Measurements from ENCODE around the gene VTI1A.

Gene VTI1A

DNA sequence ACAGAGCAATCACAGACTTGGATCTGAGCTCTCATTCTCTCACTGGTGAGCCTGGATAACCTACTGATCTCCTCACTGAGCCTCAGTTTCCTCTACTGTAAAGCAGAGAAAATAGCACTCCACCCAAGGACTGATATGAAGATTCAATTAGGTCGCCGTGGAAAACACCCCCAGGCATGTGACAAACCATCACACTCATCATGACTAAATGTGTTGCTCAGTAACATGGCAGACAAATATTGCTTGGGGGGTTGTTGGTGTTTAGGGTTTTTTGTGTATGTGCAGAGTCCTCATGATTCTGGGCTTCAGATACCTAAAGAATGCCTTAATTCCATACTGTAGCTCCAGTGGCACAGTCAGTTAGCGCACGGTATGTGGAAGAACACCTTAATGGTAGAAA, 380.9 kb downstream of the VTI1A start:
- no peak overlapping the region for H3K4me3 ChIP-seq (ENCODE audit: low read depth, low read length)
- no peaks in the 10 kb centered on the region for H3K9me3 ChIP-seq (ENCODE audit: control insufficient read depth, insufficient read depth, low read depth, low read length)
- no peak for TF ChIP-seq ZNF692 (tag by site-specific recombination; IDR thresholded peaks at IDR 0.05)
- no peak for TF ChIP-seq ZNF175 (tag by site-specific recombination; IDR thresholded peaks at IDR 0.05)
- TF ChIP-seq ZNF341 (tag by site-specific recombination; IDR thresholded peaks at IDR 0.05; ENCODE audit: low read depth) = no peak
- TF ChIP-seq ZSCAN4 (tag by site-specific recombination; IDR thresholded peaks at IDR 0.05) = no peak
- TF ChIP-seq FEZF1 (tag by site-specific recombination; IDR thresholded peaks at IDR 0.05) = no peak
- TF ChIP-seq ZNF600 (tag by site-specific recombination; IDR thresholded peaks at IDR 0.05) = no peak
- no peak for TF ChIP-seq ZNF521 (tag by site-specific recombination; IDR thresholded peaks at IDR 0.05)
- TF ChIP-seq MZF1 (tag by site-specific recombination; IDR thresholded peaks at IDR 0.05; ENCODE audit: borderline replicate concordance) = no peak
- TF ChIP-seq ZNF48 (tag by site-specific recombination; IDR thresholded peaks at IDR 0.05) = no peak
- TF ChIP-seq ZNF488 (tag by site-specific recombination; IDR thresholded peaks at IDR 0.05) = no peak
- no peak for TF ChIP-seq ZNF707 (tag by site-specific recombination; IDR thresholded peaks at IDR 0.05)
- no peak for TF ChIP-seq GLI2 (tag by site-specific recombination; IDR thresholded peaks at IDR 0.05; ENCODE audit: borderline replicate concordance, low read depth)
- TF ChIP-seq ZNF26 (tag by site-specific recombination; IDR thresholded peaks at IDR 0.05) = no peak
- TF ChIP-seq ZNF701 (tag by site-specific recombination; IDR thresholded peaks at IDR 0.05) = no peak
- no peak for TF ChIP-seq ZNF610 (tag by site-specific recombination; IDR thresholded peaks at IDR 0.05; ENCODE audit: borderline replicate concordance)
- TF ChIP-seq GLI4 (tag by site-specific recombination; IDR thresholded peaks at IDR 0.05) = no peak
- TF ChIP-seq TCF7L2 (IDR thresholded peaks at IDR 0.05; ENCODE audit: borderline replicate concordance, low read depth, low read length) = no peak
- POLR2A ChIA-PET = no interaction called here
- CTCF ChIA-PET = no interaction called here
- no peaks in the 10 kb centered on the region for H3K4me1 ChIP-seq (ENCODE audit: control insufficient read depth, insufficient read depth, low read length)
- no peaks in the 10 kb centered on the region for H3K36me3 ChIP-seq (ENCODE audit: control insufficient read depth in 2 of 2, insufficient read depth in 1 of 2, low read length in 2 of 2)
- no peak overlapping the region for H3K27ac ChIP-seq (ENCODE audit: extremely low read depth, low read depth, low read length)

- no peak overlapping the region for H3K4me3 ChIP-seq (ENCODE audit: low read depth, low read length)
- H3K27ac ChIP-seq (ENCODE audit: extremely low read depth, low read depth, low read length) = no peak overlapping the region
- POLR2A ChIA-PET = interaction anchor here (0.7 kb wide), 1 partner anchor 385 kb away, joined by 3 read pairs; the partner anchor contains the start of genes VTI1A and ZDHHC6
- TF ChIP-seq FEZF1 (tag by site-specific recombination; IDR thresholded peaks at IDR 0.05) = peak; percentile 48; the same call in 1 of the 2 replicates
- TF ChIP-seq KLF16 (tag by site-specific recombination; IDR thresholded peaks at IDR 0.05) = no peak
- no peaks in the 10 kb centered on the region for H3K36me3 ChIP-seq (ENCODE audit: control insufficient read depth in 2 of 2, insufficient read depth in 1 of 2, low read length in 2 of 2)
- H3K9me3 ChIP-seq (ENCODE audit: control insufficient read depth, insufficient read depth, low read depth, low read length) = no peaks in the 10 kb centered on the region
- H3K4me1 ChIP-seq (ENCODE audit: control insufficient read depth, insufficient read depth, low read length) = no peaks in the 10 kb centered on the region
- CTCF ChIA-PET = interaction anchor here (0.7 kb wide), 1 partner anchor 691 kb away, joined by 3 read pairs; no protein-coding TSS in a partner anchor
Observed at GRCh38 chr10:112831859-112832258, 384.8 kb downstream of the VTI1A start.
